Mammary epithelial cell (primary cell): ENCODE data around the gene PUS3.

Experiments used
- CTCF ChIP-seq, 2 donors: IDR thresholded peaks in 1 of 2; conservative IDR thresholded peaks in 1 of 2; 2 replicates each; pipeline ENCODE4 v1.5.1; 2011 to 2012; ENCODE audit warnings: inconsistent platforms in 2 of 2, low read length in 2 of 2, mild to moderate bottlenecking in 2 of 2, control low read depth in 1 of 2, low read depth in 1 of 2; ENCODE audit not compliant: insufficient read depth in 1 of 2; ENCODE audit errors: extremely low read depth in 1 of 2
- EZH2 ChIP-seq: IDR thresholded peaks from 2 replicates; pipeline ENCODE4 v1.6.1; 2012; ENCODE audit warnings: low read length, inconsistent platforms, borderline replicate concordance

GRCh38 chr11:125887373-125888324, 15.4 kb downstream of the PUS3 start, which contains the start of gene HYLS1:
- TF ChIP-seq EZH2 (no peak), CTCF (conservative IDR thresholded peaks at IDR 0.05 in 1 of 2, IDR thresholded peaks at IDR 0.05 in 1 of 2; ENCODE audit: extremely low read depth in 1 of 2, insufficient read depth in 1 of 2, low read depth in 1 of 2, low read length in 2 of 2) (peak in 1 of 2 donors; percentile 30)
